SK-MEL-5 (cell line): ENCODE measurements around the gene ACACB. TPM values are rescaled to one million over a fixed set of nuclear protein-coding genes. Genes with fewer than 3 reads are reported as not detected.

Experiments used
- DNase-seq: peaks from one replicate; pipeline ENCODE4 v3.0.0-alpha.2; 2016; ENCODE audit warnings: low read depth, low spot score
- in situ Hi-C: cut with HindIII; loops from 2 replicates; pipeline ENCODE4 v1.10.0; 2016; ENCODE audit warnings: low sequenced_read_pairs, high pct_unique_total_duplicates, low pct_unique_long_range_greater_than_20kb
- total RNA-seq: library from RNA; depleted of rRNA; stranded (reverse); fragments of >200 nt; shearing (Covaris generic); gene quantifications from 2 replicates; pipeline ENCODE4 v1.2.3, GENCODE V29; 2014

ACACB gene
- total RNA-seq, 1 experiment from 2014 or later: 5.9 TPM

DNA sequence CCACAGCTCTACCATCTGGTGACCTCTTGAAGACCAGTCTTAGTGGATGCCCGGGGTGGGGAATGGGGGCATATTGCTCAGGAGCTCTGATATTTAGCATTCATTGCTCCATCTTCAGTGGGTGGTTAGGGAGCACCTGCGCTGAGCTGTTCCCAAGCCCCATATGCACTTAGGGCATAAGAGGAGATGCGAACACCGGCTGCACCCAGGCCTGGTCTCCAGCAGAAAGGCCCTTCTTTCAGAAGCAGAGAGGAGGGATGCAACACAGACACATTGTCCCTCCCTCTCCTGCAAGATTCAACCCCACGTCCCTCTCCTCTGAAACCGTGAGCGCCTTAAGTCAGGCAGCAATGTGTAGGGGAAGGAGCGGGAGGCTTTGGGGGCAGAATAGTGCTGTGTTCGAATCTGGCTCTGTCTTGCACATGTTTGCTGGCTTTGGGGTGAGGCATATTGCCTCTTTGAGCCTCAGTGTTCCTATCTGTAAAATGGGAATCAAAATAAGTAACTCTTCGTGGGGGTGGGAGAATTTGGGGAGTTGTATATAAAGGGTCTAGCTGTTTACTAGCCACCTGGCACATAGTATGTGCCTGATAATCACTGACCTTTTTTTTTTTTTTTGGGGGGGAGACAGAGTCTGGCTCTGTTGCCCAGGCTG lies 105.0 kb downstream of the ACACB start:
- in situ Hi-C loops: no loop called here
- DNase-seq: no peak

- DNase-seq: no peak
- in situ Hi-C loops: no loop called here
These were observed 105.7 kb downstream of the ACACB start for GRCh38 chr12:109222062-109222461.

- DNase-seq: no peak
- in situ Hi-C loops: no loop called here
These were observed 106.1 kb downstream of the ACACB start for GRCh38 chr12:109222496-109222895.

GRCh38 chr12:109223211-109223610 lies 106.8 kb downstream of the ACACB start:
- DNase-seq: no peak
- in situ Hi-C loops: no loop called here

DNA sequence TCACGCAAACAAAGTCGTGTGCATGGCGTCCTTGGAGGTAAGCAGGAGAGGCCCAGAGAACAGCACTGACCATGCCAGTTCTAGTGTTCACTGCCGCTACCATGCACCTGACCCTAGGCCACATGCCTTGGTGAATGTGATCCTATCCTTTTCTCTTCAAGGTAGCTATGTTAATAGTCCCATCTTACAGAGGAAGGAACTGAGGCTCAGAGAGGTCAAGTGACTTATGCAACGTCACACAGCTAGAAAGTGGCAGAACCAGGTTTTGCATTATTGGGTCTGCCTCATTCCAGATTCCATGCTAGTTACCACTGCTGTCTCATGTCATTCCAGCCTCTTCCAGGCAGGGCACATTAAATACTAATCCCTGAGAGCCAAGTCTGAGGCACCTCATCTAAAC lies 107.5 kb downstream of the ACACB start:
- in situ Hi-C loops: no loop called here
- no peak for DNase-seq

GRCh38 chr12:109228664-109229063 lies 112.3 kb downstream of the ACACB start:
- peak; percentile 10 for DNase-seq
- in situ Hi-C loops: no loop called here

DNA sequence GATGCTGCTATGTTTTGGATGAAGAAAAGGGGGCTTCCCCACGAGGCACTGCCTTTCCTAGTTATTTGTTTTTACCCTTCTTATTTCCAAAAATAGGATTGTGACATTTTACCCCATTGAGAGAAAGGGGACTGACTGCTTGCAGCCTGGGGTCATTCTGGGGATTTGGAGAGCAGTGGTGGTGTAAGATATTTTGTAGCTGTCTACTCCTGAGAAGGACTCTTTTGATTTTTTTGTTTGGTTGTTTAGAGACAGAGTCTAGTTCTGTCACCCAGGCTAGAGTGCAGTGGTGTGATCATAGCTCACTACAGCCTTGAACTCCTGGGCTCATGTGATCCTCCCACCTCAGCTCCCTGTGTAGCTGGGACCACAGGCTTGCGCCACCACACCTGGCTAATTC lies 113.8 kb downstream of the ACACB start:
- no peak for DNase-seq
- in situ Hi-C loops: no loop called here

DNA sequence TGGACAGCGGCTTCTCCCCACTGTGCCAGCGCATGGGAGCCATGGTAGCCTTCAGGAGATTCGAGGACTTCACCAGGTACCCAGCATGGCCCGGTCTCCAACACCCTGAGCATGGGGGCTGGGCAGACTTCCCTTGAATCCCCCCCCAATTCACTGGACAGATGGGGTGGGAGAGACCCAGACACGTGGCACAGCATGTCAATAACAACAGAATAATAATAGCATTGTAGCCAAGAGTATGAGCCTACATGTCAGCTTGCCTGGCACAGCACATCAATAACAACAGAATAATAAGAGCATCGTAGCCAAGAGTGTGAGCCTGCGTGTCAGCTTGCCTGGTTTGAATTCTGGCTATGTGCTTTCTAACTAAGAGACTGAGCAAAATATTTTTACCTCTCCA lies 116.3 kb downstream of the ACACB start:
- in situ Hi-C loops: no loop called here

GRCh38 chr12:109234012-109234411 lies 117.6 kb downstream of the ACACB start:
- in situ Hi-C loops: no loop called here
- no peak for DNase-seq

More for the DNA sequence above, 116.3 kb downstream of the ACACB start:
- DNase-seq: no peak

- in situ Hi-C loops: no loop called here
These were observed 119.9 kb downstream of the ACACB start for GRCh38 chr12:109236257-109236656.

GRCh38 chr12:109239179-109239578 lies 122.8 kb downstream of the ACACB start:
- DNase-seq: no peak
- in situ Hi-C loops: no loop called here

More at GRCh38 chr12:109236257-109236656, 119.9 kb downstream of the ACACB start:
- DNase-seq: no peak

DNA sequence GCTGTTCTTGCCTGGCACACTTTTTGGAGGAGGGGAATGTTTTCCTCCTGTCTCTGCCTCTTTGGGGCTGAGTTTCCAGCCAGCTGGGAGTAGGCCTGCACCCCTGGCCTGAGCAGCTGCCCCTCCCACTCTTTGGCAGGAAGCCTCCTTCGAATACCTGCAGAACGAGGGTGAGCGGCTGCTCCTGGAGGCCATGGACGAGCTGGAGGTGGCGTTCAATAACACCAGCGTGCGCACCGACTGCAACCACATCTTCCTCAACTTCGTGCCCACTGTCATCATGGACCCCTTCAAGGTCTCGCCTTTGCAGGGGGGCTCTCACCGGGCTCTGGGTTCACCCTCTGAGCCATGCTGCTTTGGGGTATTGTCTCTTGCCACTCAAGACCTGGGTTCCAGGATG lies 123.3 kb downstream of the ACACB start:
- in situ Hi-C loops: no loop called here
- DNase-seq: no peak

GRCh38 chr12:109240365-109240764 lies 124.0 kb downstream of the ACACB start:
- in situ Hi-C loops: no loop called here
- DNase-seq: no peak

DNA sequence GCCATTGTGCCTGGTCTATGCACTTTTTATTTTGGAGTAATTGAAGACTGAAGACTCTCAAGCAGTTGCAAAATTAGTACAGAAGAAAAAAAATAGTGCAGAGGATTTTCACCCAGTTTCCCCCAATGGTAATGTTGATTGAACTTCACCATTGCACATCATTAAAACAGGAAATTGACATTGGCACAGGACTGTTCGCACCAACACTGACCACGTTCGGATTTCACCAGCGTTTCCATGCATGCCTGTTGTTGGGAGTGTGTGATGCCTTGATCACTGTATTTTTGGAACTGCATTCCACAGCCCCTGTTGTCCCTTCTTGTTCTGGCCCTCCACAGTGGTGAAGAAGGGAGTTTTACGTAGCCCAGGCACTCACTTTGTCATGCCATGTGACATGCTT lies 125.5 kb downstream of the ACACB start:
- in situ Hi-C loops: no loop called here

DNA sequence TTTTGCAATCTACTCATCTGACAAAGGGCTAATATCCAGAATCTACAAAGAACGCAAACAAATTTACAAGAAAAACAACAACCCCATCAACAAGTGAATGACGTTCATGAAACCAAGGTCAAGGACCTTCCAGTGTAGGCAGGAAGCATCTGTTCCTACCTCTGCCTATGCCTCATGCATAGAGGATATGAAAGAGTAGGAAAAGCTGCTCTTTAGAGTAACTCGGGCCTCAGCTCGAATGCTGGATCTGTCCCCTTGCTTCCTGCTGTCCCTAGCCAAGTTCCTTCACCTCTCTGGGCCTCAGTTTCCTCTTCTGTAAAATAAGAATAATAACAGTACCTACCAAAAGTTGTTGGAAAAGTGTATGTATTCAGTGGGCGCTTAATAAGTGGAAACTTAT lies 127.7 kb downstream of the ACACB start:
- in situ Hi-C loops: no loop called here
- DNase-seq: no peak

More for the DNA sequence above, 125.5 kb downstream of the ACACB start:
- DNase-seq: no peak

- DNase-seq: no peak
- in situ Hi-C loops: no loop called here
These were observed 129.8 kb downstream of the ACACB start for GRCh38 chr12:109246221-109246620.

- in situ Hi-C loops: no loop called here
- peak; percentile 66 for DNase-seq
These were observed 131.7 kb downstream of the ACACB start for GRCh38 chr12:109247831-109248654.

DNA sequence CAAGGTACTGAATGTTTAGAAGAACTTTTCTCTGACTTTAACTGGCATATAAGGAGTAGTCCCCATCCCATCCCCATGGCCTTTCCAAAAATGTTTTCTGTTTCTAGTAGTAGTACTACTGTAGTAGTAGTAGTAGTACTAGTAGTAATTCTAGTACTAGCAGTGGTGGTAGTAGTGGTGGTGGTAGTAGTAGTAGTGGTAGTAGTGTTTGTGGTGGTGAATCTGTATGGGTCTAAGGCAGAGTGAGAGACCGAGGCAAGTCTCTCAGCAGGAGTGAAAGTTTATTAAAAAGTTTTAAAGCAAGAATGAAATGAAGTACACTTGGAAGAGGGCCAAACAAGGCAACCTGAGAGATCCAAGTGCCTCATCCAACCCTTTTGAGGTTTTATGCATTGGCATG lies 134.1 kb downstream of the ACACB start:
- in situ Hi-C loops: no loop called here

DNA sequence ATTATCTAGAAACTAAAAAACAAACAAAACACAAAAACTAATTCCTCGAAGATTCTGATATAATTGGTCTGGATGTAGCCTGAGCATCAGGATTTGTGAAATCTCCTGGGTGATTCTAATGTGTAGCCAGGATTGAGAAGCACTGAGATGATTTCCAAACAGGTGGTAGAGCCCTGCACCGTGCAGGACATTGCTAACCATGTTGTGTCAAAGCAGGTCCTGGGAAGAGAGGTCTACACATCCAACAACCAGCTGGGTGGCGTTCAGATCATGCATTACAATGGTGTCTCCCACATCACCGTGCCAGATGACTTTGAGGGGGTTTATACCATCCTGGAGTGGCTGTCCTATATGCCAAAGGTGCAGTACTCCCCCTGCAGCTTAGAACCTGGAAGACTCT lies 136.4 kb downstream of the ACACB start:
- no peak for DNase-seq
- in situ Hi-C loops: no loop called here

More for the DNA sequence above, 134.1 kb downstream of the ACACB start:
- DNase-seq: no peak
